Retinal pigment epithelial cell (primary cell): Measurements from ENCODE around the gene CTR9.

Experiments
- DNase-seq: peaks from one replicate; pipeline ENCODE4 v3.0.0-alpha.2; 2010; ENCODE audit warnings: low read depth
- H3K4me3 ChIP-seq: 2 replicates; pipeline ENCODE4 v1.5.1; 2011; ENCODE audit warnings: mild to moderate bottlenecking, low read length, control low read depth, moderate library complexity
- TF ChIP-seq, protein P1 (sequence below): conservative IDR thresholded peaks from 2 replicates; pipeline ENCODE4 v1.5.1; 2011; ENCODE audit warnings: low read depth, low read length, control low read depth, inconsistent platforms

Gene CTR9

DNA sequence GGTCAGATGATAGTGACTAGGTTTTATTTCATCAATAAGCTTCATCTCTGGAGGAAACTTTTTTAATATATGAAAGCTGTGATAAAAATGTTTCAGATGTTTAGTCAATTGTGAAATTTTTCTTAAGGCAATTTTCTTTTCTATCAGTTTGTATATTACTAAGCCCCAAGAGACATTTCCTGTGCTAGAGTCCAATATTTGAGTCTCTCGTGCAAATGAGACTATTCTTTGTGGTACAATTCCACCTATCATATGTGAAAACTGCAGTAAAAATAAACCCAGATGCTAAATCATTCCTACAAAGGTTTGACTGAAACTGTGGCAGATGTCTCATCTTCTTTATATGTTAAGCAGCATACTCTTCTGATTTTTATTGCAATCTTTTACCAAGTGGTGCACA lies 28.0 kb downstream of the CTR9 start:
- H3K4me3 ChIP-seq: no peak overlapping the region

DNA sequence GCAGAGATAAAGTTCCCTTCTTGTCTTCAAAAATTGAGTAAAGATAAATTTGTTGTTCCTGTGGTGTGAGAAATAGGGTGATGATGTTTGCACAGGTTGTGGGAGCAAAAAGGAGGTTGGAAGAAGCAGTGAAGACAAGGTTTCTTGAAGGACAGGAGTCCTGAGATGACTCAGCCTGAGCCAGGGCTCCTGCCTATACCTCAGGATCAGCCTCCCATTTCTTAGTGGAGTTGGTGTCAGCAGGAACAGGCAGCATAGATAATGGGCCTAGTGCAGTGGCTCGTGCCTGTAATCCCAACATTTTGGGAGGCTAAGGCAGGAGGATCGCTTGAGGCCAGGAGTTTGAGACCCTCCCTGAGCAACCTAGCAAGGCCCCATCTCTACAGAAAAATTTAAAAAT lies 29.0 kb downstream of the CTR9 start:
- TF ChIP-seq, protein P1, sequence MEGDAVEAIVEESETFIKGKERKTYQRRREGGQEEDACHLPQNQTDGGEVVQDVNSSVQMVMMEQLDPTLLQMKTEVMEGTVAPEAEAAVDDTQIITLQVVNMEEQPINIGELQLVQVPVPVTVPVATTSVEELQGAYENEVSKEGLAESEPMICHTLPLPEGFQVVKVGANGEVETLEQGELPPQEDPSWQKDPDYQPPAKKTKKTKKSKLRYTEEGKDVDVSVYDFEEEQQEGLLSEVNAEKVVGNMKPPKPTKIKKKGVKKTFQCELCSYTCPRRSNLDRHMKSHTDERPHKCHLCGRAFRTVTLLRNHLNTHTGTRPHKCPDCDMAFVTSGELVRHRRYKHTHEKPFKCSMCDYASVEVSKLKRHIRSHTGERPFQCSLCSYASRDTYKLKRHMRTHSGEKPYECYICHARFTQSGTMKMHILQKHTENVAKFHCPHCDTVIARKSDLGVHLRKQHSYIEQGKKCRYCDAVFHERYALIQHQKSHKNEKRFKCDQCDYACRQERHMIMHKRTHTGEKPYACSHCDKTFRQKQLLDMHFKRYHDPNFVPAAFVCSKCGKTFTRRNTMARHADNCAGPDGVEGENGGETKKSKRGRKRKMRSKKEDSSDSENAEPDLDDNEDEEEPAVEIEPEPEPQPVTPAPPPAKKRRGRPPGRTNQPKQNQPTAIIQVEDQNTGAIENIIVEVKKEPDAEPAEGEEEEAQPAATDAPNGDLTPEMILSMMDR: no peak
- DNase-seq: no peak
- H3K4me3 ChIP-seq: no peak overlapping the region

More for the DNA sequence above, 28.0 kb downstream of the CTR9 start:
- no peak for DNase-seq
- TF ChIP-seq, protein P1: no peak

GRCh38 chr11:10784232-10785145 lies 33.4 kb downstream of the CTR9 start:
- no peak for DNase-seq
- TF ChIP-seq, protein P1: no peak

DNA sequence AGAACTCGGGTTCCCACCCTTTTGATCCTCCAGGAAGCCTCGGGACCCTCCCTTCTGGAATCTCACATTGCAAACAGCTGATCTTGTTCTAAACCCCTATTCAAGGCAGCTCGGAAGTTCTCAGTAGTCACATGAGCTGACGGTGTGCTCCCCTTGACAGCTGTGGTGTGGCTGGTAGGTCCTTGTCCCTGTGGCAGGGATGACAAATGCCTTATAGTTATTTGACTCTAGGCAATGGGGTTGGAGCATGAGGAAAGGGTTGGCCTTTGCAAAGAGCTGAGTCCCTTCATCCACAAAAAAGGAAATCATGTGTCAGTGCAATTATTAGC lies 34.1 kb downstream of the CTR9 start:
- no peak for DNase-seq
- H3K4me3 ChIP-seq: no peak overlapping the region
- TF ChIP-seq, protein P1: no peak

More at GRCh38 chr11:10784232-10785145, 33.4 kb downstream of the CTR9 start:
- no peak overlapping the region for H3K4me3 ChIP-seq

- no peak for DNase-seq
- TF ChIP-seq, protein P1: no peak
- H3K4me3 ChIP-seq: no peak overlapping the region
Observed at GRCh38 chr11:10786451-10786850, 35.4 kb downstream of the CTR9 start.

DNA sequence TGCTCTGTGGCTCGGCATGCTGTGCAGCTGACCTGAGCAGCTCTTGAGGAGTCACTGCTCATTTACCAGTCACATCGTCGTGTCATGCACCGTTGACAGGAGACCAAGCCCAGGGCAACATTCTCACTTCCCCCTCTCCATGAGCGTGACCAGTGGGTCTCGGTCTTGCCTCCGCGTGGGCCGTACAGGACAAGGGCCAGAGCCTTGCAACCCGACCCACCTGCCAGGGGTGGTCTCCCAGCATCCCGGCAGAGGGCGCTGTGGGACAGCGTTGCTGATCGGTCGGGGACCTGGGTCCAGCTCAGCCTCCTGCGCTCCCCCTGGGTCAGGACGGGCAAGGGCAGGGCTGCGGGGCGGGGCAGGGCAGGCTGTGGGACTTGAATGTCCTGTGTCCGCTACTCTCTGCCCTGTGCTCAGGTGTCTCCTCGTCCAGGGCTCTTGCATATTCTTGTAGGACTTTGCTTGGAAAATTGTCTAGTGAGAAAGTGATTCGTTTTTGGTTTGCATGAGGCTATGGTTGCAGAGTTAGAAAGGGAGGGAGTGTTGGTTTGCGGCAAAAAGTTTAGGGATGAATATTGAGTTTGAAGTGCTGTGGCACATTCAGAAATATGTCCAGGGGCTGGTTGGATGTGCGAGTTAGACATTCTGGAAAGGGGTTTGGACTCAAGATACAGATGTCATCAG lies 41.5 kb downstream of the CTR9 start:
- TF ChIP-seq, protein P1: peak; percentile 91
- no peak for DNase-seq
- H3K4me3 ChIP-seq: no peak overlapping the region
